HL-60 (cell line): Measurements from ENCODE around the gene FAF1.

ENCODE experiments used
- DNase-seq, 2 experiments: peaks; one replicate each; pipeline ENCODE4 v3.0.0-alpha.2; 2010 to 2020; ENCODE audit warnings: low read depth in 1 of 2, low spot score in 1 of 2
- H3K27ac ChIP-seq: fragments of 250-450 bp; sonication (Bioruptor Pico); replicated peaks from 2 replicates; pipeline ENCODE4 v1.5.1; 2020; ENCODE audit warnings: mild to moderate bottlenecking, moderate library complexity
- H3K27me3 ChIP-seq: fragments of 250-450 bp; sonication (Bioruptor Pico); 2 replicates; pipeline ENCODE4 v1.5.1; 2021; ENCODE audit warnings: mild to moderate bottlenecking, moderate library complexity; ENCODE audit not compliant: insufficient read depth, poor library complexity, severe bottlenecking
- H3K4me3 ChIP-seq: replicated peaks from 2 replicates; pipeline ENCODE4 v1.5.1; 2011; ENCODE audit warnings: mild to moderate bottlenecking, control low read depth, low read length; ENCODE audit not compliant: insufficient read depth
- CTCF ChIP-seq: IDR thresholded peaks from one replicate; pipeline ENCODE4 v1.5.1; 2011; ENCODE audit warnings: low read length, control low read depth, inconsistent platforms; ENCODE audit not compliant: insufficient read depth
- GABPA ChIP-seq: IDR thresholded peaks from 2 replicates; pipeline ENCODE4 v1.6.1; 2012; ENCODE audit warnings: low read depth
- POLR2AphosphoS5 ChIP-seq: IDR thresholded peaks from 2 replicates; pipeline ENCODE4 v1.6.1; 2012; ENCODE audit warnings: low read depth
- REST ChIP-seq: IDR thresholded peaks from 2 replicates; pipeline ENCODE4 v1.6.1; 2012; ENCODE audit warnings: low read depth; ENCODE audit not compliant: insufficient replicate concordance
- SPI1 ChIP-seq: IDR thresholded peaks from 2 replicates; pipeline ENCODE4 v1.6.1; 2012; ENCODE audit warnings: low read depth, mild to moderate bottlenecking, borderline replicate concordance

FAF1 gene

GRCh38 chr1:50666849-50667248 lies 293.2 kb downstream of the FAF1 start:
- DNase-seq = no peak
- Histone ChIP-seq H3K4me3 (no peak overlapping the region), H3K27ac (no peak overlapping the region), H3K27me3 (no peaks in the 10 kb centered on the region)
- TF ChIP-seq SPI1 (no peak), POLR2AphosphoS5 (no peak), REST (no peak), CTCF (no peak), GABPA (no peak)

GRCh38 chr1:50665413-50665812 lies 294.7 kb downstream of the FAF1 start:
- Histone ChIP-seq H3K27ac (no peak overlapping the region), H3K4me3 (no peak overlapping the region), H3K27me3 (no peaks in the 10 kb centered on the region)
- DNase-seq = no peak
- TF ChIP-seq GABPA (no peak), SPI1 (no peak), CTCF (no peak), POLR2AphosphoS5 (no peak), REST (no peak)

GRCh38 chr1:50661626-50662025 lies 298.4 kb downstream of the FAF1 start:
- DNase-seq = no peak
- Histone ChIP-seq H3K27me3 (no peaks in the 10 kb centered on the region), H3K27ac (no peak overlapping the region), H3K4me3 (no peak overlapping the region)
- TF ChIP-seq REST (no peak), POLR2AphosphoS5 (no peak), SPI1 (no peak), CTCF (no peak), GABPA (no peak)
